CMK (cell line): ENCODE data around the gene FBLN5.

Experiments
- DNase-seq: peaks from one replicate; pipeline ENCODE4 v3.0.0-alpha.2; 2010; ENCODE audit warnings: low read depth

FBLN5 gene

GRCh38 chr14:91947475-91948184, at the start of gene FBLN5:
Gene FBLN5, minus strand, starts transcription at chr14:91947694. Its CDS starts 465 bp downstream, at chr14:91947229.
- DNase-seq, result no peak

GRCh38 chr14:91996948-91997371, 49.5 kb upstream of the FBLN5 start:
- no peak for DNase-seq

DNA sequence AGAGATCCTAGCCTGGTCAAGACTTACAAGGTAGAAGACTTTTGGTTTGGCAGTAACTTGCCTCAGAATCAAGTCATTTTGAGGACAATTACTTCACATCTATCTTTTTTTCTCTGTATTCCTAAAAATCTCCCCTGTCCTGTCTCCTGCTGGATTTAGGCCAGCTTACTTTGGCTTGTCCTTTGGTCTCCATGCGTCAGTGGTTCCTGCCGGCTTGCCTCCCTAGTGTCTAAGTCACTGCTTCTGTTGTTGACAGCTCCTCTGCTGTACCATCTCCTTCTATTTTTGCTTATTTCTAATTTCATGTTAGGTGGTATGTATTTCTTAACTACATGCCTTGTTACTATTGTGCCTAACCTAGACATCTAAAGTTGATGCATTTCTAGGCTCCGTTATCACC, 39.7 kb upstream of the FBLN5 start:
- DNase-seq, result no peak

- DNase-seq, result no peak
Measured at GRCh38 chr14:91985521-91986255, 38.2 kb upstream of the FBLN5 start.

GRCh38 chr14:91985008-91985407, 37.5 kb upstream of the FBLN5 start:
- DNase-seq, result no peak

DNA sequence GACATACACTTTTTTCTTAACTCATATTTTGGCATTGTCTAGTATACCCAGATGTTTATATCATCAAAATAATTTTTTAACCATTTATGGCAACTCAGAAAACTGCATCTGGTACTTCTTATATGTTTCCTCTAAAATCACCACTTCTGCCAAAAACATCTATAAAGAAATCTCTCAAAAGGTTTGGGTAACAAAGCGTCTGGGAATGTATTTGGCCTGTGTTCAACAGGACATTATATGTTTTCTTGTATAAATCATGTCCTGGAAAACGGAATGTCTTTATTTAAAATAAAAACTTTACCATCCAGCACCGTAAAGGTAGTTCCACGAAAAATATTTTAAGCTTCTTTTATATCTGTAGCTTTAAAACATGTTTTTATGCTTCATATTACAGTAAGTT, 36.1 kb upstream of the FBLN5 start:
- no peak for DNase-seq

DNA sequence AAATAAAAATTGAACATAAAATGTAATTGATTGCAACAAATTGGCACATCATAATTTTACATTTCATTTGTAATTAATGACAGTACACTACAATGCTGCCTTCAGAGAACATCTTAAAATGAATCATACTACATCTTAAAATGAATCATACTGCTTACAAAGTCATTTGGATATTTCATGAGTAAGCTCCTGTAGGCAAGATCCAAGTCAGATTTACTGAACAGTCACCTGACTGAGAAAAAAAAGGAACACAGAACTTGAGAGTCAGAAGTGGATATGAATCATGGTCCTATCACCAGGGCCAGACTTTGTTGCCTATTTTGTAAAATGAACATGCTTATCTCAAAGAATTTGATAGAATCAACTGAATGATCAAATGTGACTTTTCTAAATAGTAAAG, 32.7 kb upstream of the FBLN5 start:
- no peak for DNase-seq

DNA sequence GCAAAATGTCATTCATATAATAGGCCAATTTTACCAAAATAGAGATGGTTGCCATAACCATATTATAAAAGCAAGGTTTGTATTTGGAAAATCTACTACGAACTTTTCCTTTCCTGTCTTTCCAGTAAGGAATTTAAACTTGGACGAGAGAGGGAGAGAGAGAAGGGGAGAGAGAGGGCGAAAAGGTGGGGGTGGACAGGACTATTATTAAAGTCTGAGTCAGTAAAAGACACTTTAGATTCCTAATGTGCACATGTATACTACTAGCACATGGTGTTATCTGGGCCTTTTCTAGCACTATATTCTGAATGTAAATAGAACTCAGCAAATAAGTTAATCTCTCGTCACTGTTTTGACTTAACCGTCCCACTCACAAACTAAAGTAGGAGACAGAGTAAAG, 30.4 kb upstream of the FBLN5 start:
- no peak for DNase-seq

DNA sequence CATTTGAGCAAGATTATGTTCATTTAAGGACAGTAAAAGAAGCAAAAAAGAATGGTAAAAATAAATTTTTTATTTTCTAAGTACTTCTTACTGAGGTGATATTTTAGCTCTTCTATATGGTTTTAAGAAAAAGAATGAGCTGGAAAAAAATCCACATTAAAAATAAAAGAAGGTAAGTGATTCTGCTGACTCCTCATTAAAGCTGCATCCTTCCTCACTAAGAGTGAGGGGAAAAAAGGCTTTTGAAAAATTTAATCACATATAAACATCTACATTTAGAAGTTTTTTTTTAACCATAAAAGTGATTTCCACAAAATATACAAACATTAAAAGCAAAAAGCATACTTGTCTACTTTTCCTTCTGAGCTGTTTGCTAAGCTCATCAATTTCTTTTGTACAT, 28.3 kb upstream of the FBLN5 start:
- no peak for DNase-seq

GRCh38 chr14:91971188-91971778, 23.8 kb upstream of the FBLN5 start:
- DNase-seq, result no peak

DNA sequence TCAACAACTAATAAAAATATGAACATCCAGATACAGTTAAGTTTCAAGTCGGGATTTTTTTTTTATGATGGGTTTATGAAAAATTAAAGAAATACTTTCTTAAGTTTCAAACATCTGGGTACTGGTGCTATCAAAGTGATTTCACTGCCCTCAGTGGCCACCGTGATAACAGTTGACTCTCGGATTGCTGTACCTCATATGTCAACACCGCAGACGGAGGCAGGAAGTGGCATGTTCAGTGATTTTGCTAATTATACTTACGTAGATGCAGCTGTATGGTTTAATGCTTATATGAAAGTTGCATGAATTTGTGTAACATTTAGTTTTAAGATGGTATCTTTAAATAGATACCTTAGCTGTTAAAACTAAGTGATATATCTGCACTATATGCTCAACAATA, 20.8 kb upstream of the FBLN5 start:
- DNase-seq, result no peak

GRCh38 chr14:91964724-91965123, 17.2 kb upstream of the FBLN5 start:
- no peak for DNase-seq

DNA sequence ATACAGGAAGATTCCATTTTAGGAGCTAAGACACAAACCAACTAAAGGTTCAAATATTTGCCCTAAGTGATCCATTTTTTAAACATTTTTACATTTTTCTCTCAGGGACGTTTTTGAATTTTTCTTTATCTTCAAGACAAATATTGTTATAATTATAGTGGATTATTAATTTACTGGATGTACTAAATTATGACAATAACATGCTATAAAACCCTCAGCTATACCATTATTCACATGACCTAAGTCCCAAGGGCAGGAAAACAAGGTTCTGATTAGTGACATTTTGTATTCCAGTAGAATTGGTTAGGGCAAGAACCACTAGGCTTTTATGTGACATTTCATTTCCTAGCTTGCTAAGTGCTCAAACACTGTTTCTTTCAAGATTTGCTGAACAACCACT, 16.5 kb upstream of the FBLN5 start:
- DNase-seq, result no peak

GRCh38 chr14:91963465-91963864, 16.0 kb upstream of the FBLN5 start:
- DNase-seq, result no peak

GRCh38 chr14:91961297-91962220, 14.1 kb upstream of the FBLN5 start:
- no peak for DNase-seq

DNA sequence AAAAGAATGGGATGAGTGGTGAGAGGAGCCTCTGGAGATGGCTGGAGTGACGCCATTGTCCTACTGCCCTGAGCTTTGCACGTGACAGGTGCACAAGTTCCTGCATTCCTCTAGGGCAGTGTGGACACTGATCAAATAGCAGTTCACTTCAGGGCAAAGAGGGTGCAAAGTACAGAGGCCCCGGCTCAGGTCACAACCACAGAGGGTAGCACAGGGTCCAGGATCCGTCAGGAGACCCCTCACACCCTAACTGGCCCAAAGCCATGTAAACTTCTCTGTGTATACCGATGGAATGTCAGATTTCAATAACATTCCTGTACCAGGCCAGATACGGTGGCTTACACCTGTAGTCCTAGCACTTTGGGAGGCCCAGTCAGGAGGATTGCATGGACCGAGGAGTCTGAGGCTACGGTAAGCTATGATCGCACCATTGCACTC, 10.4 kb upstream of the FBLN5 start:
- DNase-seq, result no peak

DNA sequence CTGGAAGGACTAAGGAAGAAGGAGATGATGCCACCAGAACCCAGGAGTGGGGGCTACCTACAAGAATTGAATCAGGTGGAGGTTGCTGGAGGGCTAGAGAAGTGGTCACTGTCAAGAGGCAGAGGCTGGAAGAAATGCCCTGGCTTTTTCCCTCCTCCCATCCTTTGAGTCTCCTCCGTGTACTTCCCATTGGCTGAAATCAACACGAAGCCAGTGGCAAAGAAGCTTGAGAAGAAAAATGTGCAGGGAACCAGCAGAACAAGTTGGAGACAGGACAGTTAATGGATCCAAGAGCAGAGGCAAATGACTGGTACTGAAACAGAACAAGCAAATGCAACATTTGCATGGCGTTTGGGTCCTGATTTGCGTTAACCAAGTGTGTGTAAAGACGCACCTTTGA, 9.1 kb upstream of the FBLN5 start:
- no peak for DNase-seq

DNA sequence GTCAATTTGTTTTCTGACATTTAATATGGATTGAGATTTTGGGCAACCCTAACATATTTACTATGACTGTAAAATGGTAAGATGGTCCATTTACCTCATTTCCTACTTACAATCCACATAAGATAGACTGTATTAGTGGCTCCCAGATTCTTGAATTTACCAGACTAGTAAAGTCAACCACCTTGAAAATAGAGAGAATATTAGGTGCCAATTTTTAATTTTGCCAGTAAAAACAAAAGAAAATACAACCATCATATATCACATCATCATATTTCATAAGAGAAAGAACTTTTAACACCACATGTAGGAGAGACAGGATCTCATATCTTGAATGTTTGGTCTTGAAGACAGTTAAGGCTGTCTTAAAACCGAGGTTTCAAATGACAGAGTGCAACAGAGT, 7.7 kb upstream of the FBLN5 start:
- DNase-seq, result no peak

DNA sequence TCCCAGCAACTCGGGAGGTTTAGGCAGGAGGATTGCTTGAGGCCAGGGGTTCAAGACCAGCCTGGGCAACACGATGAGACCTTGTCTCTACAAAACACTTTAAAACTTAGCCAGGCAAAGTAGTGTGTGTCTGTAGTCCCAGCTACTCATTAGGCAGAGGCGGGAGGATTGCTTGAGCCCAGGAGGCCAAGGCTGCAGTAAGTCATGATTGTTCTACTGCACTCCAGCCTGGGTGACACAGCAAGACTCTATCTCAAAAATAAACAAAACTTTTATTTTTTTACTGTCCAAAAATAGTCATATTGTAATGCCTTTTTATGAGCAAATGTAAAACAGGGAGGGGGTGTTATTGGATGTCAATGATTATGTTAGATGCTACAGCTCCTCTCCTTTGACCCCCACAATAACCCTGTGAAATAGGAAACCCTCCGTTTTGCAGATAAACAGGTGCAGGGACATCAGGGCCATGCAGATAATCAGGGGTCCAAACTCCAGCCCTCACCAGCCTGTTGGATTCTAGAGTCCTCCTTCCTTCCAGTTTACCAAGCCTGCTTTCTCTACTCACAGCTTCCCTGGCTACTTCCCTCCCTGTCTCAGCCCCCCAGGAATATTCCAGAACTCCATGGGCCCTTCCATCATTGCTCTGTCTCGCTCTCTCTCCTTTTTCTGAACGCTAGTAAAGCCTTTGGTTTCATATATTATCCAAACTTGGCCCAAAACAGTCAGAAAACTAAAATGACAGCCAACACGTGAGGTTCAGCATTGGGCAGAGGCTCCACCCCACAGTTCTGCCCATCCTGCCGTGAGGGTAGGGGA, 5.9 kb upstream of the FBLN5 start:
- DNase-seq, result no peak

DNA sequence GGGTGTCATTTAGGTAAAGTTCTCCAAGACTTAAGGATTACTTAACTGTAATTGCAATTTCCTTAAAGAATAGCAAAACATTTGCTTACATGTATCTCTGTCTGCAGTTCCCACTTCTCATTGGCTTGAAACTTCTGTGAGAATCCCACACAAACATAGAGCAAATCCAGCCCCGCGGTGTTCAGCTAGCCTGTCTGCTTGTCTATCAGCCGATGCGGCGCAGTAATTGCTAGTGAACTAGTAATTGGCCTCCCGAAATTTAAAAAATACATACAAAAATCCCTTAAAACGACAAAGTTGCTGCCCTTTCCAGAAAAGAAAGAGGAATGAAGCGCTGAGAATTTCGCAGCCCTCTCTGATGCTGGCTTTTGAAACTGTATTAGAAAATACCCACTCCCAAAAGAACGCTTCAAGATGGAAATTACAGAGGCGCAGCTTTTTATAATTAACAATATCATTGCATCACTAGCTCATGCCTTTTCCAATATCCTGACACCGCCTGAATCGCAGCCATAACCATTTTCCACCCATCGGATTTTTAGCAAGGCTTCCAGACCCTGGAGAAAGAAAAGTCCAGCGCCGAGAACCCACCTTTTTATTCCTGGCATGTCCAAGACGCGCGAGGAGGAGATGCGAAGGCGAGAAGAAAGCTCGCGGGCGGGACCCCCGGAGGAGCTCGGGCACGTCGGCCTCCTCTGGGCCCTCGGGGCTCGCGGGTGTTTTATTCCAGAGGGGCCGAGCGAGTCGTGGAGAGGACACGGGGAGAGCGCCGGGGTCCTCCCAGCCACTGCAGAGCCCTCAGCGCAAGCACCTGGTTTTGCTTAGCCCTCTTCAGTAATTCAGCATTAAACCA, 646 bp downstream of the FBLN5 start:
- DNase-seq, result no peak
